Mesenchymal stem cell (in vitro differentiated cells and primary cell): ENCODE results near the gene MTCL3.
A peak's percentile ranks its signal among the peaks of the same experiment; 100 is the strongest.

Experiments
- DNase-seq: peaks from one replicate; pipeline ENCODE4 v3.0.0-alpha.2; 2013
- H2AFZ ChIP-seq: one replicate; pipeline ENCODE4 v1.6.1; 2013; ENCODE audit warnings: low read depth, mild to moderate bottlenecking, control low read depth, inconsistent platforms, low read length, moderate library complexity
- H2AK5ac ChIP-seq: 2 replicates; pipeline ENCODE4 v1.6.1; 2013; ENCODE audit warnings: low read length, moderate library complexity, mild to moderate bottlenecking, inconsistent platforms; ENCODE audit not compliant: severe bottlenecking
- H2BK120ac ChIP-seq: one replicate; pipeline ENCODE4 v1.6.1; 2013; ENCODE audit warnings: low read depth, mild to moderate bottlenecking, inconsistent platforms, low read length, moderate library complexity
- H2BK12ac ChIP-seq, 2 experiments: one replicate each; pipeline ENCODE4 v1.6.1; 2013; ENCODE audit warnings: inconsistent platforms in 2 of 2, low read length in 2 of 2, mild to moderate bottlenecking in 2 of 2, moderate library complexity in 2 of 2, control low read depth in 1 of 2
- H2BK15ac ChIP-seq: one replicate; pipeline ENCODE4 v1.6.1; 2013; ENCODE audit warnings: mild to moderate bottlenecking, low read depth, inconsistent platforms; ENCODE audit not compliant: poor library complexity, severe bottlenecking
- H2BK5ac ChIP-seq: 2 replicates; pipeline ENCODE4 v1.6.1; 2013; ENCODE audit warnings: low read depth, mild to moderate bottlenecking, low read length, control low read depth, inconsistent platforms; ENCODE audit not compliant: poor library complexity, severe bottlenecking
- H3K14ac ChIP-seq, 2 experiments: one replicate each; pipeline ENCODE4 v1.6.1; 2013; ENCODE audit warnings: inconsistent platforms in 2 of 2, low read length in 2 of 2, control low read depth in 1 of 2, mild to moderate bottlenecking in 1 of 2, moderate library complexity in 1 of 2
- H3K18ac ChIP-seq, 2 experiments: one replicate each; pipeline ENCODE4 v1.6.1; 2013; ENCODE audit warnings: inconsistent platforms in 2 of 2, low read length in 2 of 2, control low read depth in 1 of 2, low read depth in 1 of 2, mild to moderate bottlenecking in 1 of 2
- H3K23ac ChIP-seq, 2 experiments: one replicate each; pipeline ENCODE4 v1.6.1; 2013; ENCODE audit warnings: inconsistent platforms in 2 of 2, low read length in 2 of 2, mild to moderate bottlenecking in 2 of 2, moderate library complexity in 2 of 2, control low read depth in 1 of 2
- H3K27ac ChIP-seq: 2 replicates; pipeline ENCODE4 v1.5.1; 2013; ENCODE audit warnings: mild to moderate bottlenecking, moderate library complexity, low read length, control low read depth, inconsistent platforms; ENCODE audit not compliant: poor library complexity, severe bottlenecking
- H3K27me3 ChIP-seq, 2 experiments: 2 replicates each; pipeline versions ENCODE4 v1.6.1 to v1.7.0; 2013; ENCODE audit warnings: low read length in 2 of 2, mild to moderate bottlenecking in 2 of 2, moderate library complexity in 2 of 2, control low read depth in 1 of 2, inconsistent platforms in 1 of 2; ENCODE audit not compliant: control insufficient read depth in 1 of 2, insufficient read depth in 1 of 2
- H3K36me3 ChIP-seq, 2 experiments: 2 replicates each; pipeline versions ENCODE4 v1.6.1 to v1.7.0; 2013; ENCODE audit warnings: low read length in 2 of 2, control low read depth in 1 of 2, inconsistent platforms in 1 of 2, low read depth in 1 of 2, mild to moderate bottlenecking in 1 of 2; ENCODE audit not compliant: insufficient read depth in 2 of 2, control insufficient read depth in 1 of 2
- H3K4ac ChIP-seq, 2 experiments: one replicate each; pipeline ENCODE4 v1.6.1; 2013; ENCODE audit warnings: inconsistent platforms in 2 of 2, low read length in 2 of 2, mild to moderate bottlenecking in 2 of 2, moderate library complexity in 2 of 2, control low read depth in 1 of 2, low read depth in 1 of 2
- H3K4me1 ChIP-seq: 2 replicates; pipeline ENCODE4 v1.6.1; 2013; ENCODE audit warnings: low read depth, low read length, control low read depth; ENCODE audit not compliant: control insufficient read depth, insufficient read depth
- H3K4me2 ChIP-seq: 2 replicates; pipeline ENCODE4 v1.6.1; 2013; ENCODE audit warnings: low read length, mild to moderate bottlenecking, inconsistent platforms; ENCODE audit not compliant: poor library complexity, severe bottlenecking
- H3K4me3 ChIP-seq, 2 experiments: 2 replicates each; pipeline versions ENCODE4 v1.5.1 to v1.7.0; 2013; ENCODE audit warnings: low read length in 2 of 2, mild to moderate bottlenecking in 2 of 2, control low read depth in 1 of 2, low read depth in 1 of 2; ENCODE audit not compliant: insufficient read depth in 1 of 2
- H3K79me1 ChIP-seq: replicated peaks from 2 replicates; pipeline ENCODE4 v1.6.1; 2013; ENCODE audit warnings: mild to moderate bottlenecking, control low read depth, low read length, inconsistent platforms; ENCODE audit not compliant: poor library complexity, severe bottlenecking
- H3K9ac ChIP-seq: 2 replicates; pipeline ENCODE4 v1.7.0; 2013; ENCODE audit warnings: mild to moderate bottlenecking, low read length, moderate library complexity
- H3K9me3 ChIP-seq: 2 replicates; pipeline ENCODE4 v1.7.0; 2013; ENCODE audit warnings: mild to moderate bottlenecking, low read length; ENCODE audit not compliant: control insufficient read depth
- H4K8ac ChIP-seq: one replicate; pipeline ENCODE4 v1.6.1; 2013; ENCODE audit warnings: inconsistent platforms, mild to moderate bottlenecking, low read length, moderate library complexity
- H4K91ac ChIP-seq: one replicate; pipeline ENCODE4 v1.6.1; 2013; ENCODE audit warnings: mild to moderate bottlenecking, low read length, inconsistent platforms
- WGBS: methylation state at CpG from one replicate; pipeline ENCODE4 v1.1.7; 2013; ENCODE audit warnings: mixed read lengths; 5-methylcytosine and 5-hydroxymethylcytosine counted together

Gene MTCL3

DNA sequence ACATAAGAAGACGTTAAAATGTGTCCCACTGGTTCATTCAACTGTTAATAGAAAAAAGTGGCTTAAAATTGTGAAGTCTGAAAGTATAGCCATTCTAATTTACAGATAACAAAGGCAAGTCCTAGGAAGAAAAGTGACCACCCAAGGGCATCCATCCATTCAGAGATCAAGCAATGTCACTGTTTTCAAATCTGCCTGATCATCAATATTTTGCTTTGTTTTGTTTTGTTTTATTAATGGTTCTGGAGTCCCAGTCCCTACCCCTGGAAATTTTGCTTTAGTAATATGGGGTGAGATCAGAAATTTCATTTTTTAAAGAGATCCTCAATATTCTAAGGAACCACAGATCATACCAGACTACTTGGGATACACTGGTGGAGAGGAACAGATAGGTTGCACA, 77.3 kb downstream of the MTCL3 start:
- H3K9me3 ChIP-seq, result no peaks in the 10 kb centered on the region
- H3K4me2 ChIP-seq, result no peak overlapping the region
- no peak overlapping the region for H2AFZ ChIP-seq
- no peak overlapping the region for H3K23ac ChIP-seq
- H4K8ac ChIP-seq, result no peak overlapping the region
- no peak overlapping the region for H2BK5ac ChIP-seq
- H4K91ac ChIP-seq, result no peak overlapping the region
- H2BK15ac ChIP-seq, result no peak overlapping the region
- H3K27me3 ChIP-seq, result no peaks in the 10 kb centered on the region
- no peak overlapping the region for H3K9ac ChIP-seq
- H2AK5ac ChIP-seq, result no peak overlapping the region
- H3K79me1 ChIP-seq, result peaks cover 5% of the 10 kb centered on the region
- no peak overlapping the region for H2BK12ac ChIP-seq
- no peak overlapping the region for H3K4ac ChIP-seq
- DNase-seq, result no peak
- H3K18ac ChIP-seq, result no peak overlapping the region
- WGBS, result no CpG with 5 or more reads among the region's 1 CpG
- H3K4me1 ChIP-seq, result no peaks in the 10 kb centered on the region
- no peak overlapping the region for H3K27ac ChIP-seq
- no peak overlapping the region for H2BK120ac ChIP-seq
- H3K36me3 ChIP-seq, result peaks cover 7 to 10% of the 10 kb centered on the region in 2 experiments
- no peak overlapping the region for H3K14ac ChIP-seq
- H3K4me3 ChIP-seq, result no peak overlapping the region

DNA sequence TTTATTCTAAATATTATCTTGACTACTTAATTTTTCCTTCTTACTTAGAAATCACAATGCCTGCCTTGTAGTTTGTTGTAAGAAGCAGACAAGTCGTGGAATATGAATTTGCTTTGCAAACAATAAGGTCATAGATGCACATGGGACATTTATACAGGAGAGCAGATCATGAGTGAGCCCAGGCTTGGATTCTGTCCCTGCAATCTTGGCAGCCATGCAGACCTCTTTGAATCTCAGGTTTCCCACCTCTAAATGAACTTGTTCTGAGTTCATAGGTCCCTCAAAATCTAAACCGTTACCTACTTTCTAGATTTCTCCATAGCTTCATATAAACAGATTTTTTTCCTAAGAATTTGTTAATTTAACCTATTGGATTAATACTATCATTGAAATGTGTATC, 79.4 kb downstream of the MTCL3 start:
- 88% methylated on average over 1 of the region's 2 CpGs for WGBS
- H3K23ac ChIP-seq, result no peak overlapping the region
- H2BK12ac ChIP-seq, result no peak overlapping the region

DNA sequence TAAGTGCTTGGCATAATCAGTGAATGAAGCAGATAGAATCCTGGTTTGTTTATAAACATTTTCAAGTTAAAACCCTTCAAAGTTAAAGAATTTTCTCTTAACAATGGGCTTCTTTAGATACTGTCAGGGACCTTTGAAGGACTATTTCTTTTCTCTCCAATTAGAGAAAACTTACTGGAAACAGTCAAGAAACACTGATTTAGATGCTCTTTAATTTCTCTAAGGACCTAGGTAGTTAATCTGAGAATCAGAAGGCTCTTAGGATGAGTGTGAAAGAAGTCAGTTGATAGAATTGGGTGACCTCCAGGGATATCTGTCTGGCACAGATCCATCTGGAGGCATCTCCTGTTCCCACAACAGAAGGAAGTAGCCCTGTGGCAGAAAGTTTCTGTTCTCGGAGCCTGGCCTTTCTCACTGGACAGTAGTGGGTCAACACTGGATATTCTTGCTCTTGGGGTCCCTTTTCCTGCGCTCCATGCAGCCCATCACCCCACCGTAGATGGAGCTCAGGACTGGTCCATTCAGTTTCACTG, 82.5 kb downstream of the MTCL3 start:
- no peaks in the 10 kb centered on the region for H3K9me3 ChIP-seq
- no peaks in the 10 kb centered on the region for H3K79me1 ChIP-seq
- H3K14ac ChIP-seq, result no peak overlapping the region
- no peak overlapping the region for H3K4ac ChIP-seq
- H3K27me3 ChIP-seq, result no peaks in the 10 kb centered on the region
- no peak overlapping the region for H2AFZ ChIP-seq
- DNase-seq, result no peak
- H2BK12ac ChIP-seq, result no peak overlapping the region
- H3K18ac ChIP-seq, result no peak overlapping the region
- H2AK5ac ChIP-seq, result no peak overlapping the region
- H3K4me2 ChIP-seq, result no peak overlapping the region
- no peak overlapping the region for H3K27ac ChIP-seq
- no peak overlapping the region for H3K9ac ChIP-seq
- H4K91ac ChIP-seq, result no peak overlapping the region
- no peaks in the 10 kb centered on the region for H3K36me3 ChIP-seq
- 92% methylated on average over 3 of the region's 3 CpGs for WGBS
- H4K8ac ChIP-seq, result no peak overlapping the region
- no peak overlapping the region for H2BK15ac ChIP-seq
- H2BK120ac ChIP-seq, result no peak overlapping the region
- H3K4me3 ChIP-seq, result no peak overlapping the region
- no peaks in the 10 kb centered on the region for H3K4me1 ChIP-seq
- no peak overlapping the region for H3K23ac ChIP-seq
- no peak overlapping the region for H2BK5ac ChIP-seq

More for the DNA sequence above, 79.4 kb downstream of the MTCL3 start:
- Histone ChIP-seq H3K9me3 (no peaks in the 10 kb centered on the region), H4K8ac (no peak overlapping the region), H3K14ac (no peak overlapping the region), H3K4me1 (no peaks in the 10 kb centered on the region), H2AK5ac (no peak overlapping the region), H2BK15ac (peak overlapping the region; percentile 52), H3K4me2 (no peak overlapping the region), H3K4me3 (no peak overlapping the region), H2BK5ac (no peak overlapping the region), H3K27ac (no peak overlapping the region), H2AFZ (no peak overlapping the region), H2BK120ac (no peak overlapping the region), H3K79me1 (peaks cover 2% of the 10 kb centered on the region), H4K91ac (no peak overlapping the region), H3K18ac (no peak overlapping the region), H3K9ac (no peak overlapping the region), H3K4ac (no peak overlapping the region), H3K27me3 (no peaks in the 10 kb centered on the region), H3K36me3 (peaks cover 3 to 5% of the 10 kb centered on the region in 2 experiments)
- no peak for DNase-seq

DNA sequence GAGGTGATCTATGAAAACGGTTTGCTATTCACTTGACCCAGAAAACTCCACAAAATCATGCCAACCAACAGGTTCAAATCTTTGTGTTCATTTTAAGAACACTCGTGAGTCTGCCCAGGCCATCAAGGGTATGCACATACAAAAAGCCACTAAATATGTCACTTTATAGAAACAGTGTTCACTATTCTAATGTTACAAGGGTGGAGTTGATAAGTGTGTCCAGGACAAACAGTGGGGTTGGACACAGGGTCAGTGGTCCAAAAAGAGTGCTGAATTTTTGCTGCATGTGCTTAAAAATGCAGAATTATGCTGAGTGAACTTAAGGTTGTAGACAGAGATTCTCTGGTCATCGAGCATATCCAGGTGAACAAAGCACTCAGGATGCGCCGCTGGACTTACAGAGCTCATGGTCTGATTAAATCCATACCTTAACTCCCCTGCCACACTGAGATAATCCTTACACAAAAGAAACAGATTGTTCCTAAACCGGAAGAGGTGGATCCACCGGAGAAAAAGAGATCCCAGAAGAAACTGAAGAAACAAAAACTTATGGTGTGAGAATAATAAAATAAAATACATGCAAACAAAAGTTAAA, 83.4 kb downstream of the MTCL3 start:
- no peak overlapping the region for H3K23ac ChIP-seq
- no peak overlapping the region for H2BK5ac ChIP-seq
- no peak for DNase-seq
- H2AFZ ChIP-seq, result no peak overlapping the region
- H3K14ac ChIP-seq, result no peak overlapping the region
- no peak overlapping the region for H3K27ac ChIP-seq
- H3K4me2 ChIP-seq, result no peak overlapping the region
- H2BK12ac ChIP-seq, result no peak overlapping the region
- no peaks in the 10 kb centered on the region for H3K4me1 ChIP-seq
- no peaks in the 10 kb centered on the region for H3K9me3 ChIP-seq
- H3K4me3 ChIP-seq, result no peak overlapping the region
- no peaks in the 10 kb centered on the region for H3K27me3 ChIP-seq
- no peak overlapping the region for H3K4ac ChIP-seq
- no peak overlapping the region for H2BK120ac ChIP-seq
- H3K79me1 ChIP-seq, result no peaks in the 10 kb centered on the region
- no peaks in the 10 kb centered on the region for H3K36me3 ChIP-seq
- H3K18ac ChIP-seq, result no peak overlapping the region
- H4K91ac ChIP-seq, result no peak overlapping the region
- no peak overlapping the region for H3K9ac ChIP-seq
- H2AK5ac ChIP-seq, result no peak overlapping the region
- no peak overlapping the region for H2BK15ac ChIP-seq
- H4K8ac ChIP-seq, result no peak overlapping the region
- WGBS, result 92% methylated on average over 5 of the region's 7 CpGs
